Subcutaneous adipose tissue (tissue), 4 donors: Measurements from ENCODE around the gene EVC2. TPM values are rescaled to one million over a fixed set of nuclear protein-coding genes. Genes with fewer than 3 reads are reported as not detected.

Experiments
- CTCF ChIP-seq: fragments of 450-650 bp; IDR thresholded peaks from one replicate; pipeline ENCODE4 v1.5.1; 2016; ENCODE audit warnings: low read depth, mild to moderate bottlenecking, control low read depth, antibody characterized with exemption, moderate library complexity
- total RNA-seq, 4 donors: library from RNA; depleted of rRNA; stranded (reverse); fragments of >200 nt; gene quantifications; one replicate each; pipeline ENCODE4 v1.1.0, GENCODE V29; 2016

The EVC2 gene
- total RNA-seq, 4 donors from 2014 or later = 8.2 to 23.1 (median 13.7) TPM

- TF ChIP-seq CTCF = no peak
These were observed 167.2 kb downstream of the EVC2 start for GRCh38 chr4:5541169-5541568.

DNA sequence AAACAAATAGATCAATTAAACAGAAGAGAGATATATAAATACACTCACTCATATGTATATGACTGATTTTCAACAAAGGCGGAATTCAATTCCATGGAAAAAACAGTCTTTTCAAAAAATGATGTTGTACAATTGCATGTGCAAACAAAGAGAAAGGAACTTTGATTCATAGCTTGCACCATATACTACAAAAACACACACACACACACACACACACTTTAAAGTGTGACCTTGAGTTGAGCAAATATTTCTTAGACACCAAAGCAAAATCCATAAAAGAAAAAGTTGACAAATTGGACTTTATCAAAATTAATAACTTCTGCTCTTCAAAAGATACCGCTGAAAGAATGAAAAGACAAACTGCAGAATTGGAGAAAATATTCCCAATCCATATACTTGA, 168.8 kb downstream of the EVC2 start:
- no peak for TF ChIP-seq CTCF

DNA sequence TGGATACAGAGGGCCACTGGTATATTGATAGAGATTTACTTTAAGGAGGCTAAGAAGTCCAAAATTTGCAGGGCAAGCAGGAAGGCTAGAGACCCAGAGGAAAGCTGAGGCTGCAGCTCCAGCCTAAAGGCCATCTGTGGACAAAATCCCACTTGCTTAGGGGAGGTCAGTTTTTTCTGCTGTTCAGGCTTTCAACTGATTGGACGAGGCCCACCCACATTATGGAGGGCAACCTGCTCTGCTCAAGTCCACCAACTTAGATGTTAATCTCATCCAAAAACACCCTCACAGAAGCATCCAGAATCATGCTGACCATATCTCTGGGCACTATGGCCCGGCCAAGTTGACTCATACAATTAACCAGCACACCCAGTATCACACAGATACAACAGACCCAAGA, 176.3 kb downstream of the EVC2 start:
- no peak for TF ChIP-seq CTCF

- no peak for TF ChIP-seq CTCF
These were observed 180.3 kb downstream of the EVC2 start for GRCh38 chr4:5528031-5528436.

- TF ChIP-seq CTCF = no peak
These were observed 181.1 kb downstream of the EVC2 start for GRCh38 chr4:5527211-5527610.

DNA sequence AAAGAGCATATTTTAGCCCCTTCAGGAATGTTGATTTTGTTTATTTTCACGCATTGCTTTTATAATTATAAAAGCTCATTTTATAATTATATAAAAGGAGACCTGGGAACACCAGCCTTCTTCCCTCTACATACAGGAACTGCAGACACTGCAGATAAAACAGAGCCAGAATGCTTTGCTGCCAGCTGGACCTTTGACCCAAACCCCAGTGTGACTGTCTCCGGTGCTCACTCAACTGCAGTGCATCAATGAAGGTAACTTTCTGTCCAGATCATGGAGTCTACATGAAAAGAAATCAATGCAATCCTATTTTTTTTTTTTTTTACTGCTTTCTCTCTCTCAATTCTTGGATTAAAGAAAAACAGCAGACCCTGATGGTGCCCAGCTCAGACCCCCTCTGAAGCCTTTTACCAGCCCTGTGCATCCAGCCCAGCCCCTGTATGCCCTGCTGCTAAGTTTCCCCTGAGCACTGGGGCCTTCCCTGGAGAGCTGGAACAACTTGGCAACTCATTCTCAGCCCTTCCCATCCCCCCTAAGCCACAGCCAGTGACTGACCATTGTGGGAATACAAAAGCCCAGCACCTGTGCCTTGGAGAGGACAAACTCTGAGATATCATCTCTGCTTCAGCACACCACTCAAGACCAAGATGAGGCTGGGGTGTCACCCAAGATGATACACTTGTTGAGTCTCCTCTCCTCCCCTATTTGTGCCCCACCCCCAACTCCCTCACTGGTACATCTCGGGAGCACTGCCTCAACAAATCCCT, 182.1 kb downstream of the EVC2 start:
- no peak for TF ChIP-seq CTCF

DNA sequence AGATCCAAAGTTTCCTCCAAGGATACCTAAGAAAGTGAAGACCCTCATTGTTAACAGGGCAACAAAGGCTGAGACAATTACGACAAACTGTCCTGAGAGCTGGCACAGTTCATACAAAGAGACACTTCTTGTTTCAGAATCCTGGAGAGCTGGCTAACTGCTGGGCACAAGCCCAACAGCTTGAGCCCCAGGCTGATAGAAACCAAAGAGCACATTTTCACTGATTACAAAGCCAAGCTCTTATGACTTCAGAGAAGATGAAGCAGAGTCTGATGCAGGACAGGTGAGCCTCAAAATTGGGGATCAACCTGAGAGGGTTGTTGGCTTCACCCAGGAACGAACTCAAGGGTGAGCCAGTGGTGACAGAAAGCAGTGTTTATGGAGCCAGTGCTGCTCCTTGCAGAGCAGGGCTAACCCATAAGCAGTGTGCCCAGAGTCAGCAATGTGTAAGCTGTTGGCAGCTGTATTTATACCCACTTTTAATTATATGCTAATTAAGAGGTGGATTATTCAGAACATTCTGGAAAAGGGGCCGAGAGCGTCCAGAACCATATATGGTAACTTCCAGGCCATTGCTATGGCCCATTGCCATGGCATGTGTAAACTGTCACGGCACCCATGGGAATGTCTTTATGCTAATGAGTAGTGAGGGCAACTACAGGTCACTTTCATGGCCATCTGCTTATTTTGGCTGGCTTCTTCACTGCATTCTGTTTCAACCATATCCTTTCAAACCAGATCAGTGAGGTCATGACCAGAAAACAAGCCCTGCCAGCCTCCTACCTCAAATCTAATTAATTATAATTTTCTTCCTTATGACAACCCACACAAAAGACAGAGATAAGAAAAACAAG, 183.7 kb downstream of the EVC2 start:
- TF ChIP-seq CTCF = no peak
